Glutamatergic neuron (in vitro differentiated cells): ENCODE data around the gene PSORS1C2. TPM values are rescaled to one million over a fixed set of nuclear protein-coding genes. Genes with fewer than 3 reads are reported as not detected.
"Not testable (repeated sequence)": the region's sequence is repeated elsewhere in the genome, so short reads cannot be mapped to it uniquely, and the experiment has no call there.

Experiments
- DNase-seq: peaks from one replicate; pipeline ENCODE4 v3.0.0; 2022
- H3K27ac Mint-ChIP-seq: one replicate; pipeline ENCODE4 v1.8.0; 2020; ENCODE audit warnings: mild to moderate bottlenecking, mixed read lengths, inconsistent platforms; ENCODE audit not compliant: unreplicated experiment
- H3K27me3 Mint-ChIP-seq: one replicate; pipeline ENCODE4 v1.8.0; 2020; ENCODE audit warnings: mild to moderate bottlenecking, moderate library complexity, mixed read lengths, inconsistent platforms; ENCODE audit not compliant: unreplicated experiment
- H3K36me3 Mint-ChIP-seq: one replicate; pipeline ENCODE4 v1.8.0; 2020; ENCODE audit warnings: mild to moderate bottlenecking, mixed read lengths, inconsistent platforms; ENCODE audit not compliant: unreplicated experiment
- H3K4me1 Mint-ChIP-seq: one replicate; pipeline ENCODE4 v1.8.0; 2020; ENCODE audit warnings: mild to moderate bottlenecking, low read depth, mixed read lengths, inconsistent platforms; ENCODE audit not compliant: unreplicated experiment
- H3K4me3 Mint-ChIP-seq: one replicate; pipeline ENCODE4 v1.8.0; 2020; ENCODE audit warnings: mild to moderate bottlenecking, mixed read lengths, inconsistent platforms; ENCODE audit not compliant: unreplicated experiment
- H3K9me3 Mint-ChIP-seq: one replicate; pipeline ENCODE4 v1.8.0; 2020; ENCODE audit warnings: mild to moderate bottlenecking, moderate library complexity, mixed read lengths, inconsistent platforms; ENCODE audit not compliant: unreplicated experiment
- CTCF ChIP-seq: fragments of 200-600 bp; sonication (generic); IDR thresholded peaks from one replicate; pipeline ENCODE4 v1.5.0; 2021; ENCODE audit not compliant: partially characterized antibody, unreplicated experiment
- total RNA-seq: library from RNA; stranded (reverse); fragmentation: NEBNext Ultra II Directional; extraction: Animal tissue kit (Norgen Biotek cat#: 25700); gene quantifications from one replicate; pipeline ENCODE4 v1.2.1, GENCODE V29; 2021; ENCODE audit not compliant: unreplicated experiment

Gene PSORS1C2
- total RNA-seq, 1 donor from 2014 or later: 0.49 TPM

GRCh38 chr6:31165986-31166385, 27.1 kb upstream of the PSORS1C2 start:
- Mint-ChIP-seq H3K4me1 (peaks cover 13% of the 10 kb centered on the region), H3K9me3 (peaks cover 5% of the 10 kb centered on the region), H3K27me3 (peaks cover 3% of the 10 kb centered on the region), H3K27ac (no peak overlapping the region), H3K36me3 (peaks cover 4% of the 10 kb centered on the region), H3K4me3 (peak overlapping the region; percentile 24)
- no peak for DNase-seq
- no peak for TF ChIP-seq CTCF

GRCh38 chr6:31165064-31165832, 26.4 kb upstream of the PSORS1C2 start:
- H3K4me1 Mint-ChIP-seq: peaks cover 13% of the 10 kb centered on the region
- H3K4me3 Mint-ChIP-seq: peak overlapping the region; percentile 54
- not testable (repeated sequence) for H3K9me3 Mint-ChIP-seq, DNase-seq, H3K27me3 Mint-ChIP-seq, H3K36me3 Mint-ChIP-seq
- peak overlapping the region; percentile 13 for H3K27ac Mint-ChIP-seq

GRCh38 chr6:31164475-31165063, 25.7 kb upstream of the PSORS1C2 start:
- not testable (repeated sequence) for DNase-seq, H3K36me3 Mint-ChIP-seq, H3K27me3 Mint-ChIP-seq, H3K9me3 Mint-ChIP-seq
- H3K4me1 Mint-ChIP-seq: peaks cover 13% of the 10 kb centered on the region
- peak overlapping the region; percentile 44 for H3K27ac Mint-ChIP-seq
- H3K4me3 Mint-ChIP-seq: peak overlapping the region; percentile 15

- Mint-ChIP-seq H3K4me3 (no peak overlapping the region), H3K27me3 (no peaks in the 10 kb centered on the region), H3K36me3 (no peaks in the 10 kb centered on the region), H3K27ac (no peak overlapping the region), H3K4me1 (peaks cover 14% of the 10 kb centered on the region), H3K9me3 (peaks cover 4% of the 10 kb centered on the region)
- no peak for DNase-seq
- no peak for TF ChIP-seq CTCF
These were observed 25.1 kb upstream of the PSORS1C2 start for GRCh38 chr6:31163922-31164321.

- no peak overlapping the region for H3K27ac Mint-ChIP-seq
- H3K27me3 Mint-ChIP-seq: no peaks in the 10 kb centered on the region
- peaks cover 9% of the 10 kb centered on the region for H3K4me1 Mint-ChIP-seq
- H3K9me3 Mint-ChIP-seq: peaks cover 2% of the 10 kb centered on the region
- no peak for DNase-seq
- H3K36me3 Mint-ChIP-seq: no peaks in the 10 kb centered on the region
- no peak overlapping the region for H3K4me3 Mint-ChIP-seq
- TF ChIP-seq CTCF: no peak
These were observed 23.7 kb upstream of the PSORS1C2 start for GRCh38 chr6:31162463-31163165.
